Right atrium auricular region (tissue), 2 donors: Measurements from ENCODE around the gene EFNA5. TPM values are rescaled to one million over a fixed set of nuclear protein-coding genes. Genes with fewer than 3 reads are reported as not detected.

ENCODE experiments used
- DNase-seq: peaks from one replicate; pipeline ENCODE4 v3.0.0-alpha.2; 2019; ENCODE audit warnings: low spot score
- H3K27ac ChIP-seq, 2 donors: fragments of 200-600 bp; sonication (generic); 1 replicate in 1 of 2; 2 replicates in 1 of 2; pipeline ENCODE4 v1.5.1; 2016 to 2019
- H3K27me3 ChIP-seq, 2 donors: fragments of 200-600 bp; sonication (generic); one replicate each; pipeline versions ENCODE4 v1.5.1 to v1.6.0; 2017 to 2019
- H3K36me3 ChIP-seq: fragments of 200-600 bp; sonication (generic); one replicate; pipeline ENCODE4 v1.5.1; 2016
- H3K4me1 ChIP-seq, 2 donors: fragments of 200-600 bp; sonication (generic); one replicate each; pipeline versions ENCODE4 v1.5.1 to v1.6.0; 2017 to 2019
- H3K4me3 ChIP-seq, 2 donors: fragments of 200-600 bp; sonication (generic); 1 replicate in 1 of 2; 2 replicates in 1 of 2; pipeline ENCODE4 v1.5.1; 2017 to 2019; ENCODE audit warnings: mild to moderate bottlenecking in 1 of 2, moderate library complexity in 1 of 2
- H3K9me3 ChIP-seq, 2 donors: fragments of 200-600 bp; sonication (generic); one replicate each; pipeline ENCODE4 v1.5.1; 2019
- CTCF ChIP-seq, 2 donors: fragments of 200-600 bp; sonication (generic); IDR thresholded peaks; one replicate each; pipeline ENCODE4 v1.5.1; 2019; ENCODE audit warnings: antibody characterized with exemption in 2 of 2
- total RNA-seq, 2 donors: library from RNA; depleted of rRNA; stranded (reverse); fragments of >200 nt; gene quantifications; one replicate each; pipeline ENCODE4 v1.1.0, GENCODE V29; 2016

Gene EFNA5
- total RNA-seq, 2 donors from 2014 or later: 17.0 to 19.2 TPM

GRCh38 chr5:107538331-107538730 lies 132.4 kb downstream of the EFNA5 start:
- Histone ChIP-seq H3K9me3 (no peaks in the 10 kb centered on the region), H3K4me1 (peaks cover 0 to 23% of the 10 kb centered on the region in 2 donors), H3K4me3 (no peak overlapping the region), H3K27ac (peak overlapping the region; percentile 3 to 62), H3K36me3 (no peaks in the 10 kb centered on the region), H3K27me3 (no peaks in the 10 kb centered on the region)
- no peak for TF ChIP-seq CTCF (IDR thresholded peaks at IDR 0.05)
- no peak for DNase-seq

GRCh38 chr5:107535849-107536248 lies 134.9 kb downstream of the EFNA5 start:
- H3K36me3 ChIP-seq: no peaks in the 10 kb centered on the region
- H3K27me3 ChIP-seq: no peaks in the 10 kb centered on the region
- H3K27ac ChIP-seq: no peak overlapping the region
- no peaks in the 10 kb centered on the region for H3K9me3 ChIP-seq
- no peak for TF ChIP-seq CTCF (IDR thresholded peaks at IDR 0.05)
- peaks cover 0 to 9% of the 10 kb centered on the region in 2 donors for H3K4me1 ChIP-seq
- no peak for DNase-seq
- H3K4me3 ChIP-seq: no peak overlapping the region

- peaks cover 0 to 2% of the 10 kb centered on the region in 2 donors for H3K4me1 ChIP-seq
These were observed 136.5 kb downstream of the EFNA5 start for GRCh38 chr5:107533910-107534876.

GRCh38 chr5:107532916-107533315 lies 137.8 kb downstream of the EFNA5 start:
- no peak for DNase-seq

More at GRCh38 chr5:107533910-107534876, 136.5 kb downstream of the EFNA5 start:
- Histone ChIP-seq H3K9me3 (no peaks in the 10 kb centered on the region), H3K27me3 (no peaks in the 10 kb centered on the region), H3K4me3 (no peak overlapping the region), H3K36me3 (no peaks in the 10 kb centered on the region), H3K27ac (no peak overlapping the region)
- DNase-seq: no peak
- no peak for TF ChIP-seq CTCF (IDR thresholded peaks at IDR 0.05)

GRCh38 chr5:107532169-107532878 lies 138.4 kb downstream of the EFNA5 start:
- no peak for TF ChIP-seq CTCF (IDR thresholded peaks at IDR 0.05)
- H3K9me3 ChIP-seq: no peaks in the 10 kb centered on the region
- no peaks in the 10 kb centered on the region for H3K27me3 ChIP-seq
- no peaks in the 10 kb centered on the region for H3K36me3 ChIP-seq
- H3K4me1 ChIP-seq: no peaks in the 10 kb centered on the region
- H3K27ac ChIP-seq: no peak overlapping the region
- no peak for DNase-seq
- no peak overlapping the region for H3K4me3 ChIP-seq

More at GRCh38 chr5:107532916-107533315, 137.8 kb downstream of the EFNA5 start:
- Histone ChIP-seq H3K4me1 (no peaks in the 10 kb centered on the region), H3K4me3 (no peak overlapping the region), H3K27me3 (no peaks in the 10 kb centered on the region), H3K36me3 (no peaks in the 10 kb centered on the region), H3K27ac (no peak overlapping the region), H3K9me3 (no peaks in the 10 kb centered on the region)
- no peak for TF ChIP-seq CTCF (IDR thresholded peaks at IDR 0.05)
